Panc1 (cell line): ENCODE results near the gene ABHD16B. TPM values are rescaled to one million over a fixed set of nuclear protein-coding genes. Genes with fewer than 3 reads are reported as not detected.
A peak's percentile ranks its signal among the peaks of the same experiment; 100 is the strongest.

Source experiments
- ATAC-seq: fragments of 200-7000 bp; cut with Tn5 transposase; 2 replicates; pipeline ENCODE4 v1.9.1; 2020; ENCODE audit warnings: mild to moderate bottlenecking, moderate library complexity
- BruUV-seq: library from RNA; stranded (reverse); fragments of 400-500 nt; replicated peaks from 2 replicates; lab custom pipeline; 2021; lab: Mats Ljungman, UMichigan
- CTCF ChIA-PET: fragments of 300-600 bp; sonication (Branson Sonifier 250); formaldehyde crosslinking; loops from one replicate; lab custom pipeline; 2022; ENCODE audit warnings: antibody characterized with exemption; lab: Charles Lee
- POLR2A ChIA-PET: fragments of 300-600 bp; sonication (Branson Sonifier 250); formaldehyde crosslinking; loops from one replicate; lab custom pipeline; 2022; ENCODE audit warnings: antibody characterized with exemption; lab: Charles Lee
- DNase-seq: peaks from one replicate; pipeline ENCODE4 v3.0.0-alpha.2; 2010; ENCODE audit warnings: low read depth, low spot score
- H3K27ac ChIP-seq: 2 replicates; pipeline ENCODE4 v1.5.1; 2011; ENCODE audit warnings: mild to moderate bottlenecking, low read length, inconsistent platforms
- H3K27me3 ChIP-seq: fragments of 200-500 bp; sonication (Bioruptor generic); 2 replicates; pipeline ENCODE4 v1.6.0; 2014; ENCODE audit warnings: low read length, inconsistent platforms; ENCODE audit not compliant: control insufficient read depth, insufficient read depth
- H3K36me3 ChIP-seq: fragments of 200-500 bp; sonication (Bioruptor generic); 2 replicates; pipeline ENCODE4 v1.5.1; 2014; ENCODE audit warnings: inconsistent platforms, mild to moderate bottlenecking, low read length, moderate library complexity; ENCODE audit not compliant: control insufficient read depth, insufficient read depth
- H3K4me1 ChIP-seq: 2 replicates; pipeline ENCODE4 v1.5.1; 2011; ENCODE audit warnings: inconsistent platforms, mild to moderate bottlenecking, low read length, moderate library complexity; ENCODE audit not compliant: control insufficient read depth, insufficient read depth
- H3K4me3 ChIP-seq, 2 experiments: 2 replicates each; pipeline ENCODE4 v1.5.1; 2011 to 2012; ENCODE audit warnings: low read depth in 2 of 2, low read length in 2 of 2, mild to moderate bottlenecking in 2 of 2, inconsistent platforms in 1 of 2, moderate library complexity in 1 of 2
- H3K9me3 ChIP-seq: fragments of 200-500 bp; sonication (Bioruptor generic); 2 replicates; pipeline ENCODE4 v1.5.1; 2014; ENCODE audit warnings: low read depth, mild to moderate bottlenecking, inconsistent platforms, low read length, moderate library complexity; ENCODE audit not compliant: control insufficient read depth, insufficient read depth
- CTCF ChIP-seq: fragments of 450-650 bp; IDR thresholded peaks from 2 replicates; pipeline ENCODE4 v1.5.1; 2017; ENCODE audit warnings: mild to moderate bottlenecking
- POLR2AphosphoS5 ChIP-seq: IDR thresholded peaks from 2 replicates; pipeline ENCODE4 v1.6.1; 2012; ENCODE audit warnings: mild to moderate bottlenecking, low read depth, low read length, moderate library complexity
- REST ChIP-seq, 2 experiments: IDR thresholded peaks; 2 replicates each; pipeline ENCODE4 v1.6.1; 2011 to 2012; ENCODE audit warnings: low read depth in 2 of 2, control low read depth in 1 of 2, low read length in 1 of 2, mild to moderate bottlenecking in 1 of 2, moderate library complexity in 1 of 2; ENCODE audit not compliant: insufficient read depth in 1 of 2
- SIN3A ChIP-seq: IDR thresholded peaks from 2 replicates; pipeline ENCODE4 v1.6.1; 2012; ENCODE audit warnings: low read depth, mild to moderate bottlenecking, low read length, moderate library complexity, borderline replicate concordance; ENCODE audit not compliant: insufficient read depth
- TCF7L2 ChIP-seq: IDR thresholded peaks from 2 replicates; pipeline ENCODE4 v1.6.1; 2011; ENCODE audit warnings: mild to moderate bottlenecking, low read depth, low read length, inconsistent platforms
- in situ Hi-C: cut with HindIII; loops from 2 replicates; pipeline ENCODE4 v1.10.0; 2016; ENCODE audit warnings: low sequenced_read_pairs, low pct_unique_long_range_greater_than_20kb
- intact Hi-C: fragments of 100-400 bp; cut with micrococcal nuclease; formaldehyde crosslinking; loops from one replicate; pipeline ENCODE4 v1.10.0; 2022; ENCODE audit not compliant: unreplicated experiment
- total RNA-seq: library from RNA; stranded (reverse); gene quantifications from one replicate; pipeline ENCODE4 v1.2.1, GENCODE V29; 2021; ENCODE audit not compliant: unreplicated experiment

The ABHD16B gene
- total RNA-seq, 1 experiment from 2014 or later: not detected

- POLR2A ChIA-PET: no interaction called here
Observed at GRCh38 chr20:63890616-63891015, 29.3 kb downstream of the ABHD16B start.

More at GRCh38 chr20:63890616-63891015, 29.3 kb downstream of the ABHD16B start:
- no peak overlapping the region for H3K4me3 ChIP-seq
- TSS peak; percentile 75 for BruUV-seq
- peaks cover 11% of the 10 kb centered on the region for H3K36me3 ChIP-seq
- H3K9me3 ChIP-seq: no peaks in the 10 kb centered on the region
- in situ Hi-C loops: no loop called here
- CTCF ChIA-PET: interaction anchor here (0.6 kb wide), 1 partner anchor 71 kb away, joined by 3 read pairs; no protein-coding TSS in a partner anchor
- H3K27ac ChIP-seq: no peak overlapping the region
- ATAC-seq: no peak
- TF ChIP-seq TCF7L2: no peak
- no peak for TF ChIP-seq SIN3A
- no peak for TF ChIP-seq CTCF
- no peak for TF ChIP-seq REST (IDR thresholded peaks at IDR 0.05; ENCODE audit: insufficient read depth in 1 of 2, low read depth in 2 of 2, low read length in 1 of 2)
- TF ChIP-seq POLR2AphosphoS5: no peak
- H3K4me1 ChIP-seq: peaks cover 6% of the 10 kb centered on the region; the same call in 1 of the 2 replicates
- no peak for DNase-seq
- H3K27me3 ChIP-seq: no peaks in the 10 kb centered on the region
- intact Hi-C loops: no loop called here
